ENCODE results near the gene GOLGA1.

DNA sequence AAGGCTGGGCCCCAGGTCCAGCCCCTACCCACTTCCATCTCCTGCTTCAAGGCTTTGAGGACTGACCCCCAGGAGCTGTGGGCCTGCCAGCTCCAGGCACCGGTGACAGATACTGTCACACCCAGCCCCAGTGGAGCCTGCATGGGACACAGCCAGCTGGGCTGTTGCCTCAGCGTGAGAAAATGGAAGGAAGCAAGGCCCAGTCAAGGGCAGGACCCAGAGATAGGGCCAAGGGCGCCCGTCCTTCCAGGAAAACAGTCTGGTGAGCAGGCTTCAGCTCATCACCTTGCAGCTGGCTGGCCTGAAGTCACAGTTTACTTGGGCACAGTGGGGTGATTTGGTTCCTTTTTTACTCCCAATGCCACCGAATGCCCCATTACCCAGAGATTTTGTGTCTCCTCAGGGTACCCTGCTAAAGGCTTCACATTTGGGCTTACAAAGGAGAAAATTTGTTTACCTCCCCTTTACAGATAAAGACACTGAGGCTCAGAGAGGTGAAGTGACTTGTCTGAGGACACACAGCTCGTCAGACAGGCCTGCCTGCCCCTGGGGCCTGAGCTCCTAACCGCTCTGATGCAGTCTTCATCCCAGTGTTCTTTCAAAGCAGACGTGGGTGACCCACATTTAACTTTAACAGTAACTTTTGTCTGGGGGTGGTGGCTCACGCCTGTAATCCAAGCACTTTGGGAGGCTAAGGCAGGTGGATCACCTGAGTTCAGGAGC lies 109.1 kb downstream of the GOLGA1 start:
- TF ChIP-seq RAD21 (CRISPR knock-in tag; conservative IDR thresholded peaks at IDR 0.05 in 1 of 2, IDR thresholded peaks at IDR 0.05 in 1 of 2) (no peak), THRAP3 (IDR thresholded peaks at IDR 0.05; ENCODE audit: borderline replicate concordance) (no peak), ARID2 (IDR thresholded peaks at IDR 0.05) (no peak), TAF1 (IDR thresholded peaks at IDR 0.05; ENCODE audit: control insufficient read depth, extremely low read depth, insufficient read depth, low read length, severe bottlenecking) (no peak), FOSL1 (tag; conservative IDR thresholded peaks at IDR 0.05) (no peak), SP2 (IDR thresholded peaks at IDR 0.05; ENCODE audit: extremely low read depth, low read depth, low read length, poor library complexity, severe bottlenecking) (no peak), CHD2 (IDR thresholded peaks at IDR 0.05; ENCODE audit: low read depth, low read length) (no peak)
- TF ChIP-seq, protein P1, sequence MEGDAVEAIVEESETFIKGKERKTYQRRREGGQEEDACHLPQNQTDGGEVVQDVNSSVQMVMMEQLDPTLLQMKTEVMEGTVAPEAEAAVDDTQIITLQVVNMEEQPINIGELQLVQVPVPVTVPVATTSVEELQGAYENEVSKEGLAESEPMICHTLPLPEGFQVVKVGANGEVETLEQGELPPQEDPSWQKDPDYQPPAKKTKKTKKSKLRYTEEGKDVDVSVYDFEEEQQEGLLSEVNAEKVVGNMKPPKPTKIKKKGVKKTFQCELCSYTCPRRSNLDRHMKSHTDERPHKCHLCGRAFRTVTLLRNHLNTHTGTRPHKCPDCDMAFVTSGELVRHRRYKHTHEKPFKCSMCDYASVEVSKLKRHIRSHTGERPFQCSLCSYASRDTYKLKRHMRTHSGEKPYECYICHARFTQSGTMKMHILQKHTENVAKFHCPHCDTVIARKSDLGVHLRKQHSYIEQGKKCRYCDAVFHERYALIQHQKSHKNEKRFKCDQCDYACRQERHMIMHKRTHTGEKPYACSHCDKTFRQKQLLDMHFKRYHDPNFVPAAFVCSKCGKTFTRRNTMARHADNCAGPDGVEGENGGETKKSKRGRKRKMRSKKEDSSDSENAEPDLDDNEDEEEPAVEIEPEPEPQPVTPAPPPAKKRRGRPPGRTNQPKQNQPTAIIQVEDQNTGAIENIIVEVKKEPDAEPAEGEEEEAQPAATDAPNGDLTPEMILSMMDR (IDR thresholded peaks at IDR 0.05 in 2 of 3, conservative IDR thresholded peaks at IDR 0.05 in 1 of 3; ENCODE audit: insufficient read depth in 2 of 3, low read depth in 1 of 3, low read length in 3 of 3) = no peak
